Activated CD8-positive, alpha-beta T cell treated with anti-CD3 and anti-CD28 coated beads, Interleukin-2, amount 10 ng/mL, durations not matched to agents 7 days and 5 days (primary cell): Measurements from ENCODE around the gene LATS1. TPM values are rescaled to one million over a fixed set of nuclear protein-coding genes. Genes with fewer than 3 reads are reported as not detected.
"Not testable (repeated sequence)": the region's sequence is repeated elsewhere in the genome, so short reads cannot be mapped to it uniquely, and the experiment has no call there.

ENCODE experiments used
- ATAC-seq: fragments of 150-1000 bp; cut with Tn5 transposase; one replicate; pipeline ENCODE4 v1.10.0; 2021; ENCODE audit warnings: moderate library complexity
- CTCF ChIA-PET: fragments of 350-600 bp; sonication (Branson Sonifier 250); formaldehyde crosslinking; loops from one replicate; lab custom pipeline; 2021; ENCODE audit warnings: antibody characterized with exemption; lab: Charles Lee
- POLR2A ChIA-PET: fragments of 350-600 bp; sonication (Branson Sonifier 250); formaldehyde crosslinking; loops from one replicate; lab custom pipeline; 2021; ENCODE audit warnings: antibody characterized with exemption; lab: Charles Lee
- DNase-seq: peaks from one replicate; pipeline ENCODE4 v3.0.0-alpha.2; 2020
- H3K27ac Mint-ChIP-seq: one replicate; pipeline ENCODE4 v1.8.0; 2021; ENCODE audit warnings: mild to moderate bottlenecking, mixed read lengths
- H3K27me3 Mint-ChIP-seq: one replicate; pipeline ENCODE4 v1.8.0; 2021; ENCODE audit warnings: low read depth, mixed read lengths
- H3K36me3 Mint-ChIP-seq: one replicate; pipeline ENCODE4 v1.8.0; 2021; ENCODE audit warnings: low read depth, mixed read lengths
- H3K4me1 Mint-ChIP-seq: one replicate; pipeline ENCODE4 v1.8.0; 2021; ENCODE audit warnings: low read depth, mixed read lengths
- H3K4me3 Mint-ChIP-seq: one replicate; pipeline ENCODE4 v1.8.0; 2021; ENCODE audit warnings: mild to moderate bottlenecking, mixed read lengths
- H3K9me3 Mint-ChIP-seq: one replicate; pipeline ENCODE4 v1.8.0; 2022; ENCODE audit warnings: mixed read lengths; ENCODE audit not compliant: insufficient read depth
- total RNA-seq, 2 experiments: library from RNA; stranded (reverse); gene quantifications; one replicate each; pipeline ENCODE4 v1.2.3, GENCODE V29; 2021

The LATS1 gene
- total RNA-seq, 2 experiments from 2014 or later = 33.2 to 33.9 TPM

GRCh38 chr6:149750136-149750609 lies 32.3 kb upstream of the LATS1 start:
- Mint-ChIP-seq H3K27me3 (no peaks in the 10 kb centered on the region), H3K36me3 (peaks cover 21% of the 10 kb centered on the region), H3K9me3 (no peaks in the 10 kb centered on the region), H3K4me1 (peaks cover 47% of the 10 kb centered on the region), H3K27ac (peak overlapping the region; percentile 89), H3K4me3 (peak overlapping the region; percentile 89)
- ChIA-PET CTCF (interaction anchor here (1.4 kb wide), 1 partner anchor 59 kb away, joined by 3 read pairs; no protein-coding TSS in a partner anchor), POLR2A (interaction anchor here (0.7 to 1.8 kb wide), 7 partner anchors 8 to 687 kb away, joined by 3 to 12 read pairs (median 5); partner anchors contain the start of genes GINM1, LATS1 and PPIL4)
- DNase-seq (peak; percentile 79), ATAC-seq (peak; percentile 56)

DNA sequence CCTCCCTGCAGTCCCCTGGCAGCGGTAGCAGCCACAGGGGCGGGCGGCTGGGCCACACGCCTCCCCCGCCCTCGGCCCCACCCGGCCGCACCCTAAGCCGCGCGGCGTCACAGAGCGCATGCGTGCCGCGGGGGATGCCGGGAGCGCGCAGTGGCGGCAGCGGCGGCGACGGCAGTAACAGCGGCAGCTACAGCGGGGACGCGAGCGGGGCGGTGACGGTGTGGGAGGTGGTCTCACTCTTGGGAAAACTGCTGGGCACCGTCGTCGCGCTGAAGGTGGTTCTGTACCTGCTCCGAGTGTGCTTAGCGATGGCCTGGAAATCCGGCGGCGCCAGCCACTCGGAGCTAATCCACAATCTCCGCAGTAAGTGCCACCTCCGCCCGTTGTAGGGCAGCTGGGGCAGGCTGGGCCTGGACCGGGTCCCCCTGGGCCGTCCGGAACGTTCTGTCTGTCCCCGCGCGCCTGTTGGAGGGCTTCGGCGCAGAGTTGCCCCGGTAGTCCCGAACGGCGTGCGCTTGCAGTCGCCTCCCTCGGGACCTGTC lies 31.8 kb upstream of the LATS1 start, which contains the start of gene PCMT1:
PCMT1 (plus strand) TSS at position 148 of the 542 bp plus-strand sequence; CDS start at position 309, 161 bp downstream.
- DNase-seq = peak; percentile 90
- ChIA-PET POLR2A (interaction anchor here (0.8 to 1.8 kb wide), 7 partner anchors 8 to 686 kb away, joined by 3 to 12 read pairs (median 3); partner anchors contain the start of genes GINM1, LATS1 and PPIL4), CTCF (interaction anchor here (0.8 to 1.4 kb wide), 2 partner anchors 31 to 60 kb away, joined by 3 read pairs; partner anchors contain the start of gene LATS1)
- H3K27ac Mint-ChIP-seq = peak within 1 kb of the TSS; percentile 89
- ATAC-seq = peak; percentile 82
- peaks cover 21% of the 10 kb centered on the region for H3K36me3 Mint-ChIP-seq
- H3K9me3 Mint-ChIP-seq = no peaks in the 10 kb centered on the region
- no peaks in the 10 kb centered on the region for H3K27me3 Mint-ChIP-seq
- H3K4me1 Mint-ChIP-seq = peaks cover 48% of the 10 kb centered on the region
- H3K4me3 Mint-ChIP-seq = peak within 1 kb of the TSS; percentile 89

- ATAC-seq = peak; percentile 2
- ChIA-PET POLR2A (interaction anchor here (0.8 to 1.8 kb wide), 6 partner anchors 7 to 686 kb away, joined by 3 to 12 read pairs (median 4); partner anchors contain the start of genes LATS1 and PPIL4), CTCF (interaction anchor here (0.8 to 1.4 kb wide), 2 partner anchors 31 to 60 kb away, joined by 3 read pairs; partner anchors contain the start of gene LATS1)
- Mint-ChIP-seq H3K36me3 (peaks cover 19% of the 10 kb centered on the region), H3K4me1 (peaks cover 48% of the 10 kb centered on the region), H3K4me3 (peak overlapping the region; percentile 89), H3K27ac (peak overlapping the region; percentile 89)
- H3K27me3 Mint-ChIP-seq, DNase-seq, H3K9me3 Mint-ChIP-seq: not testable (repeated sequence)
Measured at GRCh38 chr6:149749082-149749593, 31.2 kb upstream of the LATS1 start.

- Mint-ChIP-seq H3K4me3 (peak within 1 kb of the TSS; percentile 98), H3K9me3 (no peaks in the 10 kb centered on the region), H3K36me3 (peaks cover 22% of the 10 kb centered on the region), H3K27me3 (no peaks in the 10 kb centered on the region), H3K27ac (peak within 1 kb of the TSS; percentile 94), H3K4me1 (peaks cover 35% of the 10 kb centered on the region)
- DNase-seq (peak; percentile 96), ATAC-seq (peak; percentile 69)
- ChIA-PET CTCF (interaction anchor here (0.7 to 2.4 kb wide), 7 partner anchors 11 to 99 kb away, joined by 3 to 10 read pairs (median 5); partner anchors contain the start of gene LATS1), POLR2A (interaction anchor here (0.6 to 3.3 kb wide), 5 partner anchors 18 to 682 kb away, joined by 3 to 24 read pairs (median 3); partner anchors contain the start of gene LATS1)
Measured at GRCh38 chr6:149746147-149746946, 28.4 kb upstream of the LATS1 start, which contains the start of gene NUP43. Gene NUP43 (minus strand): TSS chr6:149746529. CDS start chr6:149746495, 34 bp downstream.

- ATAC-seq, DNase-seq, H3K9me3 Mint-ChIP-seq, H3K27me3 Mint-ChIP-seq: not testable (repeated sequence)
- peak overlapping the region; percentile 94 for H3K27ac Mint-ChIP-seq
- CTCF ChIA-PET = interaction anchor here (1.7 to 2.4 kb wide), 5 partner anchors 10 to 27 kb away, joined by 3 to 10 read pairs (median 6); partner anchors contain the start of gene LATS1
- peaks cover 26% of the 10 kb centered on the region for H3K36me3 Mint-ChIP-seq
- H3K4me1 Mint-ChIP-seq = peaks cover 28% of the 10 kb centered on the region
- POLR2A ChIA-PET = interaction anchor here (3.3 kb wide), 1 partner anchor 27 kb away, joined by 24 read pairs; the partner anchor contains the start of gene LATS1
- peak overlapping the region; percentile 98 for H3K4me3 Mint-ChIP-seq
Measured at GRCh38 chr6:149745252-149745651, 27.4 kb upstream of the LATS1 start.

DNA sequence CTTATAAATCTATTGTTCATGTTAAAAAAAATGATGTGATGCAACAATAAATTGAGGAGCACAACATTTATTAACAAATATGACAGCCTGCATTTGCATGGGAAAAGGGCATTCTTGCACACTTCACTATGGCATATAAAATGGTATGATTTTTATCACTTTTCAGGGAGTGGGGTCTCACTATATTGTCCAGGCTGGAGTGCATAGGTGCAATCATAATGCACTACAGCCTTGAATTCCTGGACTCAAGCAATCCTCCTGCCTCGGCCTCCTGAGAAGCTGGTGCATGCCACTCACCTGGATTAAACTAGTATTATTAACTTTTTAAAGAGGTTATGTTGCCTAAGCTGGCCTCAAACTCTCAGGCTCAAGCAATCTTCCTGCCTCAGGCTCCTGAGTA lies 17.0 kb upstream of the LATS1 start:
- ChIA-PET CTCF (interaction anchor here (0.7 to 3.2 kb wide), 2 partner anchors 11 kb away, joined by 3 to 10 read pairs; partner anchors contain the start of gene NUP43), POLR2A (no interaction called here)
- Mint-ChIP-seq H3K27ac (no peak overlapping the region), H3K9me3 (no peaks in the 10 kb centered on the region), H3K4me3 (no peak overlapping the region), H3K36me3 (peaks cover 41% of the 10 kb centered on the region), H3K27me3 (no peaks in the 10 kb centered on the region), H3K4me1 (peaks cover 6% of the 10 kb centered on the region)
- ATAC-seq (no peak), DNase-seq (no peak)

DNA sequence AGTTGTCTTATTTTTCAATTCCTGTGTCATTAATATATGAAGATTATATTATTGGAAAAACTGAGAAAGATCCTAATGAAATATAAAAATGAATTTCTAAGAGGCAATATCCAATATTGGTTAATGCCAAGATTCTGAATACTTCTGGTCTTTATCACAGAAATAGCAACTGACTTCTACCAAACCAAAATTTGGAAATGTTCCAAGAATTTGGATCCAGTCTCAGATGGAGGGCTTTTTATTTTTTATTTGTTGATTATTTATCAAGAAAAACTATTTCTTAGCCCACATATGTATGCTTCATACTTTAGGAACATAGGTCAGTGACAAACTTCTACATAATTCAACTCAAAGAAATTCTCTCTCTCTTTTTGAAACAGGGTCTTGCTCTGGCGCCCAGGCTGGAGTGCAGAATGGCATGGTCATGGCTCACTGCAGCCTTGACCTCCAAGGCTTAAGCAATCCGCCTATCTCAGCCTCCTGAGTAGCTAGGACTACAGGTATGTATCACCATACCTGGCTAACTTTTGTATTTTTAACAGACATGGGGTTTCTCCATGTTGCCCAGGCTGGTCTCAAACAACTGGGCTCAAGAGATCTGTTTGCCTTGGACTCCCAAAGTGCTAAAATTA lies 15.3 kb upstream of the LATS1 start:
- Mint-ChIP-seq H3K27ac (no peak overlapping the region), H3K9me3 (no peaks in the 10 kb centered on the region), H3K27me3 (no peaks in the 10 kb centered on the region), H3K4me3 (no peak overlapping the region), H3K4me1 (peaks cover 23% of the 10 kb centered on the region), H3K36me3 (peaks cover 48% of the 10 kb centered on the region)
- CTCF ChIA-PET = interaction anchor here (1.4 kb wide), 1 partner anchor 13 kb away, joined by 5 read pairs; the partner anchor contains the start of gene NUP43
- POLR2A ChIA-PET = interaction anchor here (2.1 kb wide), 1 partner anchor 16 kb away, joined by 6 read pairs; the partner anchor contains the start of gene LATS1
- DNase-seq (no peak), ATAC-seq (no peak)

GRCh38 chr6:149729824-149730223 lies 11.9 kb upstream of the LATS1 start:
- Mint-ChIP-seq H3K4me3 (no peak overlapping the region), H3K27ac (no peak overlapping the region), H3K4me1 (peaks cover 27% of the 10 kb centered on the region), H3K9me3 (no peaks in the 10 kb centered on the region), H3K36me3 (peaks cover 50% of the 10 kb centered on the region), H3K27me3 (no peaks in the 10 kb centered on the region)
- ChIA-PET POLR2A (no interaction called here), CTCF (no interaction called here)
- ATAC-seq = no peak
- no peak for DNase-seq

- ATAC-seq (peak; percentile 26), DNase-seq (no peak)
- no peaks in the 10 kb centered on the region for H3K27me3 Mint-ChIP-seq
- H3K27ac Mint-ChIP-seq = peak overlapping the region; percentile 85
- H3K4me3 Mint-ChIP-seq = peak overlapping the region; percentile 11
- peaks cover 56% of the 10 kb centered on the region for H3K36me3 Mint-ChIP-seq
- H3K9me3 Mint-ChIP-seq = no peaks in the 10 kb centered on the region
- CTCF ChIA-PET = no interaction called here
- peaks cover 32% of the 10 kb centered on the region for H3K4me1 Mint-ChIP-seq
- POLR2A ChIA-PET = interaction anchor here (0.7 to 1.1 kb wide), 2 partner anchors 11 to 18 kb away, joined by 3 read pairs; partner anchors contain the start of gene LATS1
Measured at GRCh38 chr6:149728499-149729234, 10.8 kb upstream of the LATS1 start.
